Measurements from ENCODE around the gene SYNE3.

The SYNE3 gene, protein sequence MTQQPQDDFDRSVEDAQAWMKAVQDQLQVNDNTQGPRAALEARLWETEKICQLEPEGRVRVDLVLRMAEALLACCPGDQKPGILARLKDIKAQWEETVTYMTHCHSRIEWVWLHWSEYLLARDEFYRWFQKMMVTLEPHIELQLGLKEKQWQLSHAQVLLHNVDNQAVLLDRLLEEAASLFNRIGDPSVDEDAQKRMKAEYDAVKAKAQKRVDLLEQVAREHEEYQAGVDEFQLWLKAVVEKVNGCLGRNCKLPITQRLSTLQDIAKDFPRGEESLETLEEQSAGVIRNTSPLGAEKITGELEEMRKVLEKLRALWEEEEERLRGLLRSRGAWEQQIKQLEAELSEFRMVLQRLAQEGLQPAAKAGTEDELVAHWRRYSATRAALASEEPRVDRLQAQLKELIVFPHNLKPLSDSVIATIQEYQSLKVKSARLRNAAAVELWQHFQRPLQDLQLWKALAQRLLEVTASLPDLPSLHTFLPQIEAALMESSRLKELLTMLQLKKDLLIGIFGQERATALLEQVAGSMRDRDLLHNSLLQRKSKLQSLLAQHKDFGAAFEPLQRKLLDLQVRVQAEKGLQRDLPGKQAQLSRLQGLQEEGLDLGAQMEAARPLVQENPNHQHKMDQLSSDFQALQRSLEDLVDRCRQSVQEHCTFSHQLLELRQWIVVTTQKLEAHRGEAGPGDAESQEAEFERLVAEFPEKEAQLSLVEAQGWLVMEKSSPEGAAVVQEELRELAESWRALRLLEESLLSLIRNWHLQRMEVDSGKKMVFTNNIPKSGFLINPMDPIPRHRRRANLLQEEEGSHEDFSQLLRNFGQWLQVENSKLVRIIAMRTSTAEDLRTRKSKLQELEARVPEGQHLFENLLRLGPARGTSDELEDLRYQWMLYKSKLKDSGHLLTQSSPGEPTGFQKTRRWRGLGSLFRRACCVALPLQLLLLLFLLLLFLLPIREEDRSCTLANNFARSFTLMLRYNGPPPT

DNA sequence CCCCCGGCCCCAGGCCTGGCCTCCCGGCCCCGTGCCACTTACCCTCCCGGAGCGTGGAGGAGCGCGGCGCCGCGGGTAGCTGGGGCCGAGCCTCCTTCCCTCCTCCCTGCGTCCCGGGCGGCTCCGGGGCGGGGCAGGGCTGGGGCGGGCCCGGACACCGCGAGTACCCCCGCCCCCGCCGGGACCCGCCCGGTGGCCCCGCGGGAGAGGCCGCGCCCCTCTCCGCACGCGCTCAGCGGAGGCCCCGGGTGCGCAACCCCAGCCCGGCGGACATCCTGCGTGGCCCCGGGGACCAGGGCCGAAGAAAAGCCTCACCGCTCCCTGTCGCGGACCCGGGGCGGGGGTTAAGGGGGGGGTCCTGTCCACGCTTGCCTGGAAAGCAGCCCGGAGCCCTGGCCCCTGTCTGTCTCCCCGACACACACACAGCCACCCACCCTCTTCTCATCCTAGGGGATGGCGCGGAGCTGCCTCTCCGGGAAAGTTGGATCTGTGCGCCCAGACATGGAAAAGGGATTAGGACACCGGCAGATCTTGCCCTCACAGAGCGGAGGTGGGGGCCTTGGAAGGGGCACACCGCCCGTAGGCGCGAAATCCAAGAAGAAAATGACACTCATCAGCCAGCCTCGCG, at the start of gene SYNE3:
TSS of gene SYNE3 (minus strand) at position 97 of the 628 bp plus-strand sequence. CDS start 40,829 bp downstream, outside the sequence.
- peak in 1 of 2 donors; percentile 55 for DNase-seq (ENCODE audit: low read depth in 2 of 2)

DNA sequence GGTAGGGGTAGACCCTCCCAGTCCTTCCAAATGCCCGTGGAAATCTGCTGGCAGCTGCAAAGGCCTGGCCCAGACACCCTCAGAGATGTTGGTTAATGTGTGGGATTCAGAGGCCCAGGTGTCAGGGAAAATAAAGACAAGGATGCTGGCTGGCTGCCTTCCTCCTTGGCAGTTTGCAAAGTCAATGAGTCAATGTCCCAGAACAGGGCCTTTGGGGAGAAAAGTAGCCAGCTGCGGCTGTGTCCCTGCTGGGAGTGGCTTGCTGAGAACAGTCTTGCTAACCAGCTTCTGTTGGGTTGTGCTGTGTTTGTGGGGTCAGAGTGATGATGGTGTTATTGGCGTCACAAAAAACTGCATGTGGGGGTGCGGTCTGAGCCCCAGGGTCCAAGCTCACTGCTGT, 47.6 kb upstream of the SYNE3 start:
- DNase-seq (ENCODE audit: low read depth in 2 of 2) = no peak

DNA sequence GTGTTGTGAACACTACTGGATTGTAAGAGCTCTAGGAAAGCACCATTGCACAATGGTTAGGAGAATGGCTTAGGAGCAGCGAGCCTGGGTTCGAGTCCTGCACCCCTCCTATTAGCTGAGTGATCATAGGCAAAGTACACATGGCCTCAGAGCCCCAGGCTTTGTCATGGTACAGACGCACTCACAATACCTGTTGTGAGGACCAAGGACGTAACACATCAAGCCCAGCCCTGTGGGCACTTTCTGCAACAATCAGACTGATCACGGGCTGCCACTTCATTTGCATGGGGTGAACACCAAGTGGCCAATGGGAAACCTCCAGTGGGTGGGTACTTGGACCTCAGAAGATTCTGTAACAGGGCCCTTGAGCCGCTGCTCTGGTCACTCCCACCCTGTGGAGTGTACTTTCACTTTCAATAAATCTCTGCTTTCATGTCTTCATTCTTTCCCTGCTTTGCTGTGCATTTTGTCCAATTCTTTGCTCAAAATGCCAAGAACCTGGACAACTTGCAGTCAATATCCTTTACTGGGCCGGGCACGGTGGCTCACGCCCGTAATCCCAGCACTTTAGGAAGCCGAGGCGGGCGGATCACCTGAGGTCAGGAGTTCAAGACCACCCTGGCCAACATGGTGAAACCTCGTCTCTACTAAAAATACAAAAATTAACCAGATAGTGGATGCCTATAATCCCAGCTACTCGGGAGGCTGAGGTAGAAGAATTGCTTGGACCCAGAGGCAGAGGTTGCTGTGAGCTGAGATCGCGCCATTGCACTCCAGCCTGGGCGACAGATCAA, 46.6 kb upstream of the SYNE3 start:
- no peak for DNase-seq (ENCODE audit: low read depth in 2 of 2)

DNA sequence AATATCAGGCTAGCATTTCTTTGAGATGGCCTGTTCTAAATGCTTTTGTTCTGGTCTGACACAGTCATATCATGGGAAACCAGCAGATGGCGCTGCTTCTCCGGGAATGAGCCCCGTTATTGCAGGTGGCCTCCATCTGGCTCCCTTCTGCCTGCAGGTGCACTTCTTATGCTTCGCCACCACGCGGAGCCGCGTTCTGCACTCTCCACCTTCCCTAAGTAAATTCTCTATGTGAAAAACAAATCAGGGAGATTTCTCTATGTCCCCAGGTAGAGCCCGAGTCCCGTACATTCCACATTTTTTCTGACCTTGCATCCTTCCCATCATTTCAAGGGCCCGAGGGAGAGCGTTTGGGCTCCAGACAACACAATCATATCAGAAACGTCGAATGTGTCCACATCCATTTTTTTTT, 44.6 kb upstream of the SYNE3 start:
- peak; percentile 68 to 74 for DNase-seq (ENCODE audit: low read depth in 2 of 2)

DNA sequence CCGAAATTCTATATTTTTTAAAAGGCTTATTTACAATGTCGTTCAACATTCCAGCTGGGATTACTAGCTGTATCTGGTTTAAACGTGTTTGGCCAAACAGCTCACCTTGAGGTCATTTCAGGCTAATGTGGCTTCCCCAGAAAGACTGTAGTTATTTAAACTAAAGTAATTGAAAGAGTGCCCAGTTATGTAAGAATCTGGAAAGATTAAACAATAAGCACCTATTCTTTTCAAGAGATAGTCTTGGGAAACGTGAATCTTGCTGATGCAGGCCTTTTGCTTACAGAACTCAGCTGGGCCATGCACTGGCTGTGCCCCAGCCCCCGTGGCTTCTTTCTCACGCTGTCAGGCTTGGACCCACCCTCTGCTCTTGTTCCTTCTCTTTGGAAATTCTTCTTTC, 42.8 kb upstream of the SYNE3 start:
- DNase-seq (ENCODE audit: low read depth in 2 of 2) = no peak

DNA sequence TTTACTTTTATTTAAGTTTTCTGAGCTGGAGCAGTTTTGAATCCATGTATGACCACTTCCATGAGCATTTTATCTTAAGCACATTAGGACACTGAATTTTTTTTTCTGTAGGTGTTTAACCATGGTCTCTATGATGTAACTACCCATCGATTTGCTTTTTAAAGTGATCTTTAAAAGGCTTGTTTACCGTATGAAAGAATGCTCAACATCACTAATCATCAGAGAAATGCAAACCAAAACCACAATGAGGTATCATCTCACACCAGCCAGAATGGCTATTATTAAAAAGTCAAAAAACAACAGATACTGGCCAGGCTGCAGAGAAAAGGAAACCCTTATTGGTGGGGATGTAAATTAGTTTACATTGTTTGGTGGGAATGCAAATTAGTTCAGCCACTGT, 41.4 kb upstream of the SYNE3 start:
- DNase-seq (ENCODE audit: low read depth in 2 of 2) = no peak

DNA sequence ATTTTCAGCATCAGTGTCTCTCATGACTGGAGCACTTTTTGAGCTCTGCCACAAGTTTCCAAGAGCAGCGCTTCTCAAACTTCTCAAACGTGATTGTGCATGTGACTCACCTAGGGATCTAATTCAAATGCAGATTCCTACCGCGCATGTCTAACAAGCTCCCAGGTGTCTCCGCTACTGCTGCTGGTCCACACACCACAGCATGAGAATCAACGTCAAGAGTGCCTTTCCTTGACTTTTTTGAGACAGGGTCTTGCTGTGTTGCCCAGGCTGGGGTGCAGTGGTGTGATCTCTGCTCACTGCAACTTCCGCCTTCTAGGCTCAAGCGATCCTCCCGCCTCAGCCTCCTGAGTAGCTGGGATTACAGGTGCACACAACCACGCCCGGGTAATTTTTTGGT, 40.8 kb upstream of the SYNE3 start:
- no peak for DNase-seq (ENCODE audit: low read depth in 2 of 2)

DNA sequence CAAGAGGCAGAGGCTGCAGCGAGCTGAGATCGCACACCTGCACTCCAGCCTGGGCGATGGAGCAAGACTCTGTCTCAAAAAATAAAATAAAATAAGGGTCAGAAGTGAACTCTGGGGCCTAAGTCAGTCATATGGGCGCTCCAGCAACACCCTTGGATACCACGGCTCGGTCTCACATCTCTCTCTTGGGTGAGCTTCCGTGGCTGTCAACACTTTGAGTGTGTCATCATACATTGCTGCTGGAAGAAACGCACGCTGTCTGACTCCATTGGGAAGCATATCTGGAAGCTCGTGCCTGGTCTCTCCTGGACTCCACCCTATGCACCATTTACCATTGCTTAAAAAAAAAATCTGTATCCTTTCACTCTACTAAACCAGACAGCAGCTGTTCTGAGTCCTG, 38.6 kb upstream of the SYNE3 start:
- DNase-seq (ENCODE audit: low read depth in 2 of 2) = no peak

DNA sequence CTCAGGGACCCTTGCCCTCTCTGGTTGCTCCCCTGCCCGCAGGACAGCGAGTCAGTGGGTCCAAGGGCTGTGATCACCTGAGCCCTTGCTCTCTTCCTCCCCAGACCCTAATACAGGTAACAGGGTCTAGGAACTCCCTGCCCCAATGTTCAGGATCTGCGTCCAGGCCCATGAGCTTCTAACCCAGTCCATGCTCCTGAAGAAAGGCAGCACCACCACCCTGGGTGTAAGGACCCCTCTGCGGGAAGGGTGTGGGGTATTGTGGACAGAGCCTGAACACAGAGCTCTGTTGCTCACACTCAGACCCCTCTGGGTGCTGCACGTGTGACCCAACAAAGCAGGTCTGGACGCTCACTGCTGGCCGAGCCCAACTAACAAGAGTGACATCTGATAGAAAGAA, 36.7 kb upstream of the SYNE3 start:
- no peak for DNase-seq (ENCODE audit: low read depth in 2 of 2)

DNA sequence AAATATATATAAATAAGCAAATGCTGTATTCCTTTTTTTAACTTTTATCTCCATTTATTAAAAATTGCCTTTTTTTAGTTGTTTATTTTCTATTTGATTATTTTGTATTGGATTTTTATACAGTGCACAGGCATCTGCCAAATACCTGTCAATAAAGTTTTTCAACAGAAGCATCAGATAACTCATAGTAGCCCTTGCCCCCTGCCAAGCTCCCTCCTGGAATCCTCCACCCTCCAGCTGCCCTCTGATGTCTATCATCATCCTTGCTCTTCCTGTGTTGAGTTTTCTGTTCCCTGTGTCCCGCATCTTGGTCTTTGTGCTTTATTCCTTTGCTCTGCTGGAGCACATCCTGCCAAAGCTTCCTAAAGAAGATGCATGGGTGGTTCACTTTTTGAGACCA, 35.0 kb upstream of the SYNE3 start:
- no peak for DNase-seq (ENCODE audit: low read depth in 2 of 2)

DNA sequence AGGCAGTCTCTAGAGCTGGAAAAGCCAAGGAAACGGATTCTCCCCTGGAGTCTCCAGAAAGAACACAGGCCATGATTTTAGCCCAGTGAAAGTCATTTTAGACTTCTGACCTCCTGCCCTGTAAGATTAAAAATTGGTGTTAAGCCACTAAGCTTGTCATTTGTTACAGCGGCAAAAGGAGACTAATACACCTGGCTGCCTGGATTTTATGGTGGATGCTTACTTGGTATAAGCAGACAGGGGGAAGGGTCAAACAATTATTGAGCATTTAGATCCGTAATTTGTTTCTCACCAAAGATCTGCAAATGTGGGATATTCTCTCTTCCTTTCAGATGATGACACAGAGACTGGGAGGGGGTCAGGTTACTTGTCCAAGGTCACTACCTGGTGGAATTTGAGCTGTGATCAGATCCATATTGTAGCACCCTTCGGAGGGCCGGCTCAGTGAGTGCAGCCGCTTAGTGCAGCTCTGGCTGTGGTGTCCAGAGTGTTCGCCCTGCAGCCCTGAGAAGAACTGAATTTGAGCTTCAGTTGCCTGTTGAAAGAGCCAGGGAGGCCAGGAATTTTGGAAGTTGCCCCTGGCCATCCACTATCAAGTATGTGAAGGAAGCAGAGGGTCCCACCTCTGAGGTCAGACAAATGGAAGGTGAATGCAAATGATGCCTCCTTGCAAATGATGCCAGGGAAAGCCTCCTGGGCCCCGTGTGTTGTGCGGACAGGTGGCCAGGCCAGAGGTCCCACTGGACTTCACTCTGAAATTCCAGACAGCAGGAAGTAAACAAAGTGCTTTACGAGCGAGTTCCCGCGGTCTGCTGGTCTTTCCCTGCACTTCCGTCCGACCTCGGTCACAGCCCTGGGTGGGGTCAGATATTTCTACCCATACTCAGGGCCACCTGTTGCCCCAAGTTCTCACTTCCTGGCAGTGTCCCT, 33.5 kb upstream of the SYNE3 start:
- no peak for DNase-seq (ENCODE audit: low read depth in 2 of 2)

DNA sequence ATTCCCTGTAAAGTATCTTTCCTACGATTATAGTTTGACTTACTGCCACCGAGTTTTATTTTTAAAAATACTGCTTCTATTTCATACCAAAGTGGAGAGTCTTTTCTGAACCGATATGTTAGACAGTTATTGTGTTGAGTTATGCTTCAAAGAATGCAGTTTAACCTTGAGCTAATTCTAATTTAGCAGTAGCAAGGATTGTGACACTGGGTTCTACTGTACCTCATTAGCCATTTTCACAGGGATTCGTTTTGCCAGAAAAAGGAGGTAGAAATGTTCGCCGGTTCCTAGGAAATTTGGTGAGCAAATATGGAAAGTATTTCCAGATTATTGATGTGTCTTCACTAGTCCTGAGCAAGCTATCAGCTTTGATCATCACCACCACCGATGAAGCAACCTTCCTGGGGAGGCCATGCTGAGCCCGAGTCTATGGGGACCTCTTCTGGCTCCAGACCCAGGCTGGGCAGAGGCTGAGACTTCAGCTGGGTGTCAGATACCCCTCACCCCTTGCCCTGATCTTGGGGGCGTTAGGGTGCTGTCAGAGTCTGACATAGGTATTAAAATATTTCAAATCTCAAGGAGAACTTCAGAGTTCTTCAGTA, 32.0 kb upstream of the SYNE3 start:
- DNase-seq (ENCODE audit: low read depth in 2 of 2) = no peak

DNA sequence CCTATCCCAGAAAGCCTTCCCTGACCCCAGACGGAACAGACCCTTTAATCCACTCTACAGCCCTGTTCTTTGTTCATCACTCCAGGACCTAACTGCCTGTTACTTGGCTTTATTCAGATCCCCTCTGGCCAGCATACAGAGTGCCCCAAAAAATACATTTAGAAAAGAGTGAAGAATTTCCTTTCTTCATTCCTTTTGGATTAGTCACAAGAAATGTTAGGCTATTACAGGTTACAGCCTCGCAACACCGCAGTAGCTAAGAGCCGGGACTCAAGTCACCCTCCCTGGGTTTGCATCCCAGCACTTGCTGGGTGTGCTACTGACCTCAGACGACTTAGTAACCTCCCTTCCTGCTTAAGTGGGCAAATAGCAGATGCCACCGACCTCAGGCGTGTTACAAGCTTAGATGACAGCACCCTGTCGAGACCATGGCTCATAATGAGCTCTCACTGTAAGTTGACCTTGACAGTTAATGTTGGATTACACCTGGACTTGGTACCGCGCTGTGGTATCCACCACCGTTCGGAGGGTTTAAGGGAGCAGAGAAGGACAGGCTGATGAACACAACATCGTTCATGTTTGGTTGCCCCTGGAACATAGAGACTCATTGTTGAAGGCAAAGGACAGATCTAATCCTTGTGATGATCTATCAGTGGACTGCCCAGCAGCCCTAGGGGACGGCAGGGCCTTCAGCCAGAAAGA, 31.3 kb upstream of the SYNE3 start:
- DNase-seq (ENCODE audit: low read depth in 2 of 2) = no peak

DNA sequence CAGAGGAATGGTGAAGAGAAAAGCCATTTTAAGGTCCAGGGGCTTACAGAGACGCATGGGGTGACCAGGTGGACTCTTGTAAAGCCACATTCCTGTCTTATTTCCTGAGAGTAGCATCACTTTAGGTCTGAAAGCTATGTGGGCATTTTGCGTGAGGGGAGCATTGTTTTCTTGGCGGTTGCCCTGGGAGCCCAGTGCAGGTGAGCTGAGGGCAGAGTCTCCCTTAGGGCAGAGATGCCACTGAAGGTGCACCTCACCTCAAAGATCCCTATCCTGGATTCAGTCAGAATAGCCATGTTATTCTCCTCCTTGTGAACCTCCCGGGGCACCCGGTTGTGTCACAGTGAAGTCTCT, 30.8 kb upstream of the SYNE3 start:
- no peak for DNase-seq (ENCODE audit: low read depth in 2 of 2)

DNA sequence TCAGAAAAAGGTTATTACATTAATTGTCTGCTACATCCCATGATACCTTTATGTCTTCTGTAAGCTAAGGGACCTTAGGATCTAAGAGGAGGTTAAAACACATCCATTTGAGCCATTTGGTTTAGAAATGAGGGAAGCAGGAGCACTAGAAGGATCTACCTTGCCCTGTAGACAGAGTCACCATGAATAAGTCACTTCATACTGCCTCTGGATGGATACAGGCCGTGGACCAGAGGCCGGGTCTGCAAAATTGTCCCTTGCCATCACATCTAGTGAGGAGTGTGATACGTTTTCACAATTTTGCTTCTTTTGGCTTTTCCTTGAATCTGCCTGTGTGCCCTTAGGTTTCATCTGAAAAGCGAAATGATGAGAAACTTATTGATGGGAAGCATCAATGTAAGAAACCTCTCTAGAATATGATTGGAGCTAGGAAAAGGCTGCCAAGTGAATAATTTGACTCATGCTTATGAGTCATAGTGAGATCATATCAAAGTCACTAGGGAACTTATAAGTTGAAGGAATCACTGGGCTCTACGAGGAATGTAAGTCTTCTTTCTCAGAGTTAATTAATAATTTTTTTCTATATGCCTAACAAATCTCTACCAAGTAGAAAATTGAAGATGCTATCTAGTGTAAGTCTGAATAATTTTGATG, 29.2 kb upstream of the SYNE3 start:
- DNase-seq (ENCODE audit: low read depth in 2 of 2) = no peak

DNA sequence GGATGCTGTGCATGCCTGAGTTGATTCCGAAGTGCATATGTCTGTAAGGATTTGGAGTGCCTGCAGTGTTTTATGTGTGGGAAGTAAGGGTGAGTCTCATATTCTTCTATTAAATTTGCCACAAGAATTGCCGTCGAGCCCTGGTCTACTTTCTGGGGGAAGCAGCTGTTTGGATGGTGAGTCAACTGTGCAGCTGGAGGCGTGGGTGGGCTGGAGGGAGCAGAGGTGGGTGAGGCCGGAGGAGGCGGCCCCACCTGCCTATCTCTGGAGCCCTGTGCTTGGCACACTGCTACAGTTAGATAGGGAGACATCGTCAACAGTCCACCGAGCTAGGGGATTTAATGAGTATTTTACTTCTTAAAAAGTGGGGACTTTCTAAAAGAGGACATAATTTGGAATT, 28.1 kb upstream of the SYNE3 start:
- DNase-seq (ENCODE audit: low read depth in 2 of 2) = no peak

DNA sequence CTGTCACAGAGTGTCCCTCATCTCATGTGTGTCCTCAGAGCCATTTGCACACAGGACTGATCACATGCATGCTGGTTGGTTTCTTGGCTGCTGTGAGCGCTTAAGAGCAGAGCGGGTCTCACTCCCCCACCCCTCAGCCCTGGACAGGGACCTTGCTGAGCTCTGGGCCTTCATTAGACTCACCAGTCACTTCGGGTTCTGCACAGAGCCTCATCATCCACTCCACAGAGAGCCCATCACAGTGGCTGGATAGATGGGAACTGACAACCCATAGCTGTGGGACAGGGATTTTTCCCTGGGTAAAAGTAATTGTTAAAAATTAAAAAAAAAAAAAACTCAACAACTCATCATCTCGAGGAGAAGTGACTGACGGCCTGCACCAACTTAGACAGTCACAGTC, 26.6 kb upstream of the SYNE3 start:
- no peak for DNase-seq (ENCODE audit: low read depth in 2 of 2)

DNA sequence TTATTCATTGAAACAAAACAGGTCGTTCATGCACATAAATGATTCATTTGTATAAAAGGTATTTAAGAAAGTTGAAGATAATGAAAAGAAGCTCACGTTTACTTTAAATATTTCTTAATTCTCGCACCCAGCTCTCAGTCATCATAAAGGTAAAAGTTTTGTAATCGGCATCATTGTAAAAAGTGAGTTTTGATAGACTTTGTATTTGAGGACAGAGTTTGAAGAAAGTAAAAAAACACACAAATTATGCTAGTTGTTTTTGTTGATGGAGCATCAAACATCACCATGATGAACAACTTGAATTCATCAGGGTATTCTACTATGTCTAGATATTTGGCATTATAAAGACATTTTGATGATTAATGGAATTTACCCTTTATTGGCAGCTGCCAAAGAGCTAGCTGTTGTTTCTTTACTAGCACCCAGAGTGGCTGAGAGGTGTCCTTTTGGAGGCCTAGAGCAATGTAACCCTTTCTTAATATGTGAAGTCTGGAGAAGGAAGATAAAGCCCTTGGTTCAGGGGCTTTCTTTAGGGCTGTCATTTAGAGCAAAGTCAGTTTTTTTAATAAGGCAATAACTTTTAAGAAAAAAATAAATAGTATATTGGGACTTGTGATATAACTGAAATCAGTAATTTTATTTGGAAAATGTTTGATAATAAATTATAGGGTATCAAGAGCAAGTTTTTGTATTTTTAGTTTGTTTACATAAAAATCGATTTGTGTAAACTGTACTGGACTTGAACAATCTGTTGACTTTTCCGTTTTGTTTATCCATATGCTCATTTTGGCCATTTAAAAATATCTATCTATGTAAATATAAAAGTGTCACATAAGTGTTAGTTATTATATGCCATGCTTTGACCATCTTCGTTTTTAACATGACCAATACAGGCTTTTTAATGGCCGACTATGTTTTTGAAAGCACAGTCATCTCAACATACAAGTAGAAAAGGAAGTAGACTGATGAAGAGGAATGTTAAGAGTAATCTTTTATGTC, 25.8 kb upstream of the SYNE3 start:
- no peak for DNase-seq (ENCODE audit: low read depth in 2 of 2)

Data from stimulated activated CD8-positive, alpha-beta memory T cell treated with anti-CD3 and anti-CD28 coated beads, Interleukin-15, amount 100 ng/mL, for 48 hours (primary cell).